Activated CD4-positive, CD25-positive, alpha-beta regulatory T cell treated with anti-CD3 and anti-CD28 coated beads, Interleukin-2, amount 50 U/mL, for 72 hours (primary cell): ENCODE data around the gene TCF7.

Experiments used
- DNase-seq: peaks from one replicate; pipeline ENCODE4 v3.0.0; 2021

Gene TCF7

DNA sequence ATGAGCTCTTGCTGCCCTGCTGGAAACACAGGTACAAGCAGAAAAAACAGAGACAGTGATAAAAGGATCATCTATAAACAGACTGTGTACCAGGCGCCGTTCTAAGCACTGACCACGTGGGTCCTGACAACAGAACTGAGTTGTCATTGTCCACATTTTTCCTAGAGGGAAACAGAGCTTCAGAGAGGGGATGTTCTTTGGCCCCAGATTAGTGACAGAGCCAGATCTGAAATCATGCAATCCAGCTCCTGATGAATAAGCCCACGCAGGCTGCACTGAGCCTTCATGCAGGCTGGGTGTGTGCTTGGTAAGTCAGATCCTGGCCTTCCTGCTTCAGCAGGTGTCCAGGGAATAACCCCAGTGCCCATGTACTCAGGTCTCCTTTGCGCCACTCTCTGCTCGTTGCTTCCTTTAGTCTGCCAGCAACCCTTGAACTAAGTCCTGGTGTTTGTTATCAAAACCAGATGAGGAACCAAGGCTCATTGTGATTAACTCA, 22.8 kb upstream of the TCF7 start:
- DNase-seq: no peak

DNA sequence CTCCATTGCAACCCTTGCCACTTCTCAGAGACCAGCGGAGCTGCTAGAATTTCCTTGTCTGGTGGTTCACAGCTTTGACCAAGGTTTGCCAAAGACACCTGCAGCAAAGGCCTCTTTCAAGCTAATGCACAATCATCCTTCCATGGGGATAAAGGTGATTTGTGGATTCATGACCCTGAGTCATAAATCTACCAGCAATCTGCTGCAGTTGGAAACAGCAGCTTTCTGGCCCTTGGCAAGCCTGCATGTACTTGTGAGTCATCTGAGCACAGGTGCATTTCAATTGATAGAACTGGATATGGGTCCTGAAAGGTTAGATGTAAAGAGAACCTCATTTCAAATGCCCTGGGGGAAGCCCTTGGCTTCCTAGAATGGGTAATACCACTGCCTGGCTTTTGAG, 21.6 kb upstream of the TCF7 start:
- DNase-seq: no peak

DNA sequence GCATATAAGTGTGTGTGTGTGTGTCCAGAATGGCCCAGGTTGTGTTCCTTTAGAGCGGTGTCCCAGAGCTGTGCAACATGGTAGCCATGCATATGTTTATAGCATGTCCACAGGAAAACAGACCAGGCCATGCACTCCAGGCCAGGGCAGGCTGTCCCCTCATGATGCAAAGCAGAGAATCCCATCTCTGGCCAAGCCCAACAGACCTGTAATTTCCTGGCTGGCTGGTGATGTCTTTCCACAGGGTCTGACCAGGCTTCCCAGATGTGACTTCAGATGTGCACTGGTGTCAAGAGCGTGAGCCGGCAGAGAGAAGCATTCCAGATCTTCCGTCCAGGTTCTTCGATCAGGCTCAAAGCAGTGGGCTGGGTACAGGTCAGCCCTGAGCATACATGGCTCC, 21.1 kb upstream of the TCF7 start:
- no peak for DNase-seq

DNA sequence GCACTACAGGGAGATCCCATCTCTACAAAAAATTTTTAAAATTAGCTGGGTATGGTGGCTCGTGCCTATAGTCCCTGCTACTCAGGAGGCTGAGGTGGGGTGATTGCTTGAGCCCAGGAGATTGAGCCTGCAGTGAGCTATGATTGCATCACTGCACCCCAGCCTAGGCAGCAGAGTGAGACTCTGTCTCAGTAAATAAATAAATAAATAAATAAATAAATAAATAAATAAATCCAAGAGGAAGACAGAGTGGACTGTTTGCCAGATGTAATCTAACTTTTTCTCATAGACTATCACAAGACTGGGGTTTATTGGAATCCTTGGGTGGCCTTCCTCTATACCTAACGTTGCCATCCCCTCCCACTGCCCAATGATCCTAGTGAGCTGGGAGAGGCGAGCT, 19.2 kb upstream of the TCF7 start:
- DNase-seq: no peak

DNA sequence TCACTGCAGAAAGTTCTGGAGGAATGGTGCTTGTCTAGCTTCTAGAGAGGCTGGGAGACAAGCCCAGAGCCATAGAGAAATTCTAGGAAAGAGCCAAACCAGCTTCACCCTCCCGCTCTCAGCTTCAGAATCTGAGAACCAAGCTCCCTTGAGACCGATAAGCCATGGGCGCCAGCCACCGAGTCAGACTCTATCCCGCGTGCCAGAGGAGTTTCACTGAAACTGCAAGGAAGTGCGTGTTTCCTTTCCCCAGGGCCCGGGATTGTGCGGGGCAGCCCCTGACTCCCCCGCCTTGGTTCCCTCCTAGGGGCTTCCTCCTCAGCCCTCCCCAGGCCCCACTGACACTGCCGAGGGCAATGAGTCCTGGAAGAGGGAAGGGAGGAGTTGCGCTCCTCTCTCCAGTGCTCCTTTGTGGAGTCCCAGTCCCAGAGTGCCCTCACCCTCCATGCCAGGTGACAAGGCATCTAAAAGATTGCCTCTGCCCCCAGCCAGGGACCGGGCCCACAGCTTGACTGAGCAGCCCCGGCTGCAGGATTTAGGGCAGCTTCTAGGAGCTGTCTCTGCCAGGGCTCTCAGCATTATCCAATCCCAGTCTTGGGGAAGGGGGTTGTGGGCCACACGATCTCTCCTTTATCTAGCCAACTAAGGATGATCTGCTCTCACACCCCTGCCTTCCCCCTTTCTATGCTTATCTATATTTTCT, 18.4 kb upstream of the TCF7 start:
- DNase-seq: no peak

DNA sequence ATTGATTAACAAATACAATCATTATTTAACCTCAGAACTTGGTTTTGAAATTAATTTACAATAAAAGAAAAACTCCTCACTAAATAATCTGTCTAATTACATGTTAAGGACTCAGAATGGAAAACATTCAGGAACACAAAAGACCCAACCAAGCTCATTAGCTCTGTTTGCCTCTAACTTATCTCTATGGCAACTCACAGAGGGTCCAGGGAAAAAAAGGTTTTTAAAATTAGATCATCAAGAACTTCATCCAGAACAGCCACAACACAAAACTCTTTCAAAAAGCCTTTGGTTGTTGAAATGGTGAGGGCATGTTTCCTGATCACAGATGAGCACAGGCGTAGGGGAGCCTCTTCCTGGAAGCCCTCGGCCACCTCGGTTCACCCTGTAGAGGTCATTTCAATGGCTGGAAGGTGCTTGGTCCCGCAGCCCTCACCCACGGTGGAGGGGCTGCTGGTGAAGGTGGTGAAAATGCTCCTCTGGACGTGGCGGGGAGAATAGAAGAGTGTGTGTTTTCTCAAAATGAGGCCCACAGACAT, 17.2 kb upstream of the TCF7 start:
- DNase-seq: no peak

DNA sequence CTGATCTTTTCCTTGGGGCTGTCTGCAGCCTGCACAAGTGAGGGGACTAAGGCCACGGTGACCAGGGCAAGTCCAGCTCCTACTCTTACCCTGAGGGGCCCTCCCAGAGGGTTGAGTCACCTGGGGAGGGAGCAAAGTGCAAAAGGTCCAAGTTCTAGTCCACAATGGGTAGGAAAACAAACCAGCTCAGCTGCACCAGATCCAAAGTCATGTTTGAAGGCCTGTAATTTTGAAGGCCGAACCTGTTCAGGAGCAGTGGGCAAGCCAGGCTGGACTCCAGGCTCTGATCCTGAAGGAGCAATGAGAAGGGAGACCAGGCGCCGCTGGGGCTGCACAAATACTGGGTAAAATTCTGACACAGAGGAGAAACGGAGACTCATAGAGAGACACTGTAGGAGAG, 15.8 kb upstream of the TCF7 start:
- DNase-seq: no peak

DNA sequence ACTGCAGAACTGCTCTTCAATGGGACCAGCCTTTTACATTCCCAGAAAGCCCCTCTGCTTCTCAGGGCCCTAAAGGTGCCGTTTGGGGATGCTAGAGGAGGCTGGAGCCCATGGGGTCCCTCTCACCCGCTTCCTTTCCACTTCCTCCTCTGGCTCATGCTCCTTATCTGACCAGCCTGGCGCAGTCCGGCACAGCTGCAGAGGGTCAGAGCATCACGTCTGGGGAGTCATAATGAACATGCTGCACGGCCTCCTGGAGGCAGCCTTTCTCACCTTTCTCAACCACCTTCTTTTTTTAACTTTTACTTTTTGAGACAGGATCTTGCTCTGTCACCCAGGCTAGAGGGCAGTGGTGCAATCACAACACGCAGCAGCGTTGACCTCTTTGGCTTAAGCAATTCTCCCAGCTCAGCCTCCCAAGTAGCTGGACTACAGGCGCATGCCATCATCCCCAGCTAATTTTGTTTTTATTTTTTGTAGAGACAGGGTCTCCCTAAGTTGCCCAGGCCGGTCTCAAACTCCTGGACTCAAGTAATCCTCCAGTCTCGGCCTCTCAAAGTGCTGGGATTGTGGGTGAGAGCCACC, 15.1 kb upstream of the TCF7 start:
- no peak for DNase-seq

DNA sequence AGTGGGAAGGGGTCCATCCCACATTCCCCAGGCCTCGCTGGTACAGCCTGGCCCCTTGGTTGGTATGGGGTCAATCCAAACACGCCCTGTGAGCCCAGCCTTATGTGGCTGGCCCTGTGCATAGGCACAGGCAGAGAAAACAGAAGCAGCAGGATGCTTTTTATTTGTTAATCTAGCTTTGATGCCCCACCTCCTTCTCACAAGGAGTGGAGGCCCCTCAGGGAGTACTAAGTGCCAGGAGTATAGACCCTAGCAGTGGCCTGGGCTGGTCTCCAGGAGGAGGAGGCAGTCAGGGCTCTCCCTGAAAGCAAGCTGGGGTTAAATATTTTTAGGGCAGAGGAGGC, 14.6 kb upstream of the TCF7 start:
- no peak for DNase-seq

DNA sequence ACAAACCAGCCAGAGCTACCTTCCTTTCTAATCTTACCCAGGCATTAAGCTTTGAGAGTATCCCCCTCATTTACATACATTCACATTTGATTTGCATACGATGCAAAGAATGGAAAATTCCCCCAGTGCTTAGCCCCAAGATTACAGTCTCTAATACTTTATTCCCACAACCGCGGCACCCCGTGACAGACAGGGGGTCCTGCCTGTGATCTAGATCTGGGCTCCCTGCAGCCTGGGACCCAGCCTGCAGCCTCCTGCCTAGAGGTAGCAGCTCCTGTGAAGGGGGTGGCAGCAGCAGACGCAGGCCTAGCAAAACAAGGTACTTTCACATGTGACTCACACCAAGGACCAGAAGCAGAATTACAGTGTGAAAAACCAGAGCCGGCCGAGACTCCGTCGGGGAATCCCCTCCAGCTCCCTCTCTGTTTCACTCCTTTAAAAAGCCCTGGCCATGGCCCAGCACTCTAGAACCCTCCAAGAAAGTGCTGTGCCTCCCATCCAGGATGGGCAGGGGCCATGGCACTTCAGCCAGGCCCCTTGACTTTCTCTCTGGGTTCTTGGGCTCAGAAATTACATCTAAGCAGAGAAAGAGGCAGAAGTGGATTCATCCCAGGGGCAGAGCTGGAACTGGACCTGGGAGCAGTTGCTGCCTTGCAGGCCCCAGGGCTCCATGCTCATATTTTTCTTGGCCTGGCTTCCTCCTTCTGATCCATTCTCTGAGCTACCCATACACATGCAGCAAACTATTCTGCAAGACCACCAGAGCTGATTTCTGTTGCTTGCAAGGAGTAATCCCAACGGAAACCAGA, 14.0 kb upstream of the TCF7 start:
- DNase-seq: peak; percentile 79

DNA sequence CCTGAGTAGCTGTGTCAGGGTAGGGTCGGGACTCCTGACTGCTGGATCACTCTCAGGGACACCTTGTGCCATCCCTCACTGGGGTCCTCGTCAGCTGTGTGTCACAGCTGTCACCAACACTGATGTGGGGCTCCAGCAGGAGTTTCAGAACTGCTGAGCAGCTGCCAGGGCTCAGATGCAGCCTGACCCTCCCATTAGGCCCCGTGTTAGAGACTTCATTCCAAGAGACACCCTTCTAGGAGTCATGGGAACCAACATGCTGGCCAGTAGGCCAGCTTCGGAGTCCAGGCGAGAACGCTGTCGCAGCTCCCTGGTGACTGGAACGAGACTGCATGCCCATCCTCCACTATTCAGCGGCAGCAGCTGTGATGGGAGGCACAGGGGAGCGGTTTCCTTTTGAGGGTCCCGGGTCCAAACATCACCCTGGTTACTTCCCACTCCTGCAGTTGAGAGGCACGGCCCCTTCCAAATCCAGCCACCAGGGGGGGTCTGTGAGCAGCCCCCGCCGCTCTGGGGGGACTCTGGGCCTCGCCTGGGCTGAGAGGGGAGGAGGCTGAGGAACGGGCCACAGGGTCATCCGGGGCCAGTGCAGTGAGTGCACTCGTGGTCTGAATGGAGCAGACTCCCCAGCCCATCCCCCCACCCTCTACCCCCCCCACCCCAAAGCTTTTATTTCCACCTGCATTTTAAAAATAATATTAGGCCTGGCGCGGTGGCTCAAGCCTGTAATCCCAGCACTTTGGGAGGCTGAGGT, 12.6 kb upstream of the TCF7 start:
- DNase-seq: peak; percentile 79

DNA sequence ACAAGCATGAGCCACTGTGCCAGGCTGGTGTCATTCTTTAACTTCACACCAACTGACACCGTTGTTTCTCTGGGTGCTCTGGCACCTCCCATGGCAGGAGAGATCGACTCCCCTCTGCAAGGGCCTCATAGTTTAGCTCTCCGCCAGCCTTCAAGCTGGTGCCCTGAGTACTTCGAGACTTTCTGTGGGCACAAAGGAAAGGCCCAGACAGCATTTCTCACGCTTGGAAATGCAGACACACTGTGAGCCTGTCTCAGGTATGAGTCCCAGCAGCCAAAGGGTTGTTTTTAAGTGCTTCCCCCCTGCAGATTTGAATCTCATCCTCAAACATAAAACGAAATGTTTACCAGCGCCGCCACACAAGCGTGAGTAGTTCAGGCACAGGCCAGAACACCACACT, 11.1 kb upstream of the TCF7 start:
- no peak for DNase-seq

DNA sequence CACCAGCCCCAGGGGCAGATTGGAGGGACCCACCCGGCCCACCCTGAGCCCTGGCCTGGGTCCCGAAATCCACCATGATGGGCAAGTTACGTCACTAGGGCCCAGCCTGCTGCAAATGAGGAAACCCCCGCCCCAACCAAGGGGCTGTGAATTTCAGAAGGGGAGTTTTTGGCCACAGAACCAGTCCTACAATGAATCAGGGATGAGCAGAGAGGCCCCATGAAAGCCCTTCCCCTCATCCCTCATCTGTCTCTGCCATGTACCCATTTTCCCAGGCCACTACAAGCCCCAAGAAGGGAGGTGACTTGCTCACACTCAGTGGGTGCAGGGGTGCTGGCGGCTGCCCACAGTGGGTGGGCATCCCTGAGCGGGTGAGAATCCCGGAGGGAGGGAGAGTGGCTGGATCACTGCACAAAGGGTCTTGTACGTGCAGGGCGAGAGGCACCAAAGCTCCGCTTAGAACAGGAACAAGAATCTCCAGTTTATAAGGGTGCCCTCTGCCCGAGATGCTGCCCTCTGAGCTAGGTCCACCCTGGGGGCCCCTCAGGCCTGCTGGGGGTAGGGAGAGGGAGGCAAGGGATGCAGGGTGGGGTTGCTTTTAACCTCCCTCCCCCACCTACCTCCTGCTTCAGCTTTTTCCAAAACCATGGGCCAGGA, 10.4 kb upstream of the TCF7 start:
- DNase-seq: no peak

DNA sequence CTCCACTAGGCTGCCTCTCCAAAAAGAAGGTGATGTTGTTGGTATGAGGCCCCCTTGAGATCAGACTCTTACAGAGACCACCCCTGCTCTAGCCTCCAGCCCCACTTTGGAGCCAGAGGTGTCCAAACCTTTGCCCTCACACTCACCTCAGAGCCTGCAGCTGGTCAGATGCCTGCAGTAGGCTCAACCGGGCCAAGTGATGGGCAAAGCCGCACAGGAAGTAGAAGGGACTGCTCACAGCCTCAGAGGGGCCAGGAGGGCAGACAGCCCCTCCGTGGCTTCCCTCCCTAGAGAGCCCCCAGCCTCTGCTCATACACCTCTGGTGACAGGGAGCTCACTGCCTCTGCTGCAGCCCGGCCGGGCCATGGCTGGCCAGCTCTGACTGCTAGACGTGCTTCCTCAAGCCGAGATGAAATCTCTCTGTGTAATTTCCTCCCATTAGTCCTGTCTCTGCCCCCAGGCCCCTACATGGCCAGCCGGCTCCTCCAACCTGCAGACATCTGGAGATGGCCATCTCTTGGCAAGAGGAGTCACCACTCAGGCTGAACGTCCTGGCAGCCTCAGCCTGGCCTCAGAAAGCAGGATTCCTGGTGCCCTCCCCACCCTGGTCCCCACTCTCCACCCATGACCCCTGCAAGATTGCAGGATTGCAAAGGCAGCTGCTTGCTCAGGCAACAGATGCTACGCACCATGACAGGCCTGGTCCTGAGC, 7.3 kb upstream of the TCF7 start:
- no peak for DNase-seq

DNA sequence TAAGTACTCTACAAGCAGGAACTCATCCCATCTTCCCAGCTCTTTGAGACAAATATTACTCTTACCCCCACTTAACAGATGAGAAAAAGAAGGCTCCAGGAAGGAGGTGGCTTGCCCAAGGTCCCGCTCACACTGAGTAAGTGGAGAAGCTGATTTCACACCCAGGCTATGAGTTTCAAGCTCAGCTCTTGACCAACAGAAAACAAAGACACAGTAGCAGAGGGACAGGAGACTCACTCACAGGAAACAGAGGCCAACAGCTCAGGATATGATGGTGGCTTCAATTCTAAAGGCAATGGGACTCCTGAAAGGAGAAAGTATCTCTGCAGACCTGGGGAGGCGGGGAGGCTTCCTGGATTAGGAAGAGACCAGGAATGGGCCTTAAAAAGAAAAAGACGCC, 6.7 kb upstream of the TCF7 start:
- DNase-seq: no peak

DNA sequence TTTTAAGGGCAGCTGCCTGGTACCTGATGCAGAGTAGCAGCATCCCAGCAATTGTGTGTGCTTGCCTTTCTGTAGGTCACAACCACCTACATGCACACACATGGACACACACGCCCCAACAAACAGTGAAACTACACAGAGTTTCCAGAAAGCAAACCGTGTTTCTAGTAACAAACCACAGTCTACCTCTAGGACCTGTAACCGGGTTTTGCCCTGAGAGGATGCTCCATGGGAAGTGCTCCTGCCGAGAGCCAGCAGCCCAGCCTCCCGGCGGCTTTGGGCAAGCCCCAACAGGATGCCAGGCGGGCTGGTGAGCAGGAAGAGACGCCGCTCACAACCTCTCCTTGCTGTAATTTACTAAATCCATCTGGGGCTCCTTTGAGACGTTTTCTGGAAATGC, 4.1 kb upstream of the TCF7 start:
- no peak for DNase-seq

DNA sequence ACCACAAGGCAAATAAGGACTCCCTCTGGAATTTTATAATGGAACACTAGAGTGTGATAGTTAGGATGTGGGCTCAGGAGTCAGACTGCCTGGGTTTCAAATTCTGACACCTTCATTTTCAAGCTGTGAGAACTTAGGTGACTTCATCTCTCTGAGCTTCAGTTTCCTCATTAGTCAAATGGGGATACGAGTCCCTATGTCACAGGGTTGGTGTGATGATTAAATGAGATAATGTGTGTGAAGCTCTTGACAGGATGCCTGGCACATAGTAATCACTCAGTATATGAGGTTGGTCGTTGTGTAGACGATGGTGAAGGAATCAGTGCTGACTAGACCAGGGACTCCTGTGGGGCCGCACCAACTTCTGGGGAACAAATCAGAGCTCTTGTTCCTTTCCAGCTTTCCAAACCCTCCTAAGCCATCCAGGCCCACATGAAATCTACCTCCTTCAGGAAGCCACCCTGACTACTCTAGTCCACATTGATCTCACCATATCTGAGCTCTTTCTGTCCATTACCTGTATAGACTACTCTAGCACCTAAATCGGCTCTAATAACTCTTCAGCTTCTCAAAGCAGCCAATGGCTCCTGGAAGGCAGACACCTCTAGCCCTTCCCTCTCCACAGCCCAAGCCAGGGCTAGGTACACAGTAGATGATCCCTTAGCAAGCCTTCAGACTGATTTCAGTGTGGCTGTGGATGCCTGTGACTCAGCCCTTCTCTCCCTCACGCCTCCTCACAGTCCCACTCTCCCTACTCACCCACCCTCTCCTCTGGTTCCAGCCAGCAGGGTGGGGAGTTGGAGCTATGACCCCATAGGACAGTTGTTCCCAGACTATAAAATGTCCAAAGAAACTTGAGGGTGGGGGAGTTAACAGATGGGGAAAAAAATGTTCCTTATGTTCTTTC, 2.5 kb upstream of the TCF7 start:
- DNase-seq: peak; percentile 33

DNA sequence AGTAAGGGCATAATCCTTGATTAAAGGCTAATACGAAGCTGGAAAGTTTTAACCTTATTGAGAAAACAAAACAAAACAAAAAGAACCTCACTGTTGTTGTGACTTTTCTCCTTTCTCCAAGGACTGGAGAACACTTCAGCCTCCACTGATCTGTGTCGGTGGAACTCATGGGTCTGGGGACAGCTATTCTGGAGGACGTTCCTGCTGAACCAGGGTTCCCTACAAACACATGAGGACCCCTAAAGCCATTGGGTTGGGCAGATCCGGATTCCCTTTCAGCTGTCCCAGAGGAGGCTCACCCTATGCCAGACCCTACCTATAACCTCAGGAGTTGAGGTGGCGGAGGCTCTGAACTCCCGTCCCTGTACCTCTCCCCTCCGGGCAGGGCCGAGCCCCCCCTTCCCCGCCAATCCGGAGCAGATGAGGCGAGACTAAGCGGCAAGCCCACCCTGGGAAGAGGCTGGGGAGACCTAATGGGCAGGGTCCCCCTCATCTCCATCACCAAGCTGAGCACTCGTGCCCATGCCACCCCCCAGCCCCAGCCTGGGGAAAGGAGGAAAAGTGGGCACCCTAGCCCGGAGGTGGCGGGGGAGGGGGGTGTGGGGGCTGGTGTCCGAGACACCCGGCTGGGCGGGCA, 1.6 kb upstream of the TCF7 start:
- no peak for DNase-seq

DNA sequence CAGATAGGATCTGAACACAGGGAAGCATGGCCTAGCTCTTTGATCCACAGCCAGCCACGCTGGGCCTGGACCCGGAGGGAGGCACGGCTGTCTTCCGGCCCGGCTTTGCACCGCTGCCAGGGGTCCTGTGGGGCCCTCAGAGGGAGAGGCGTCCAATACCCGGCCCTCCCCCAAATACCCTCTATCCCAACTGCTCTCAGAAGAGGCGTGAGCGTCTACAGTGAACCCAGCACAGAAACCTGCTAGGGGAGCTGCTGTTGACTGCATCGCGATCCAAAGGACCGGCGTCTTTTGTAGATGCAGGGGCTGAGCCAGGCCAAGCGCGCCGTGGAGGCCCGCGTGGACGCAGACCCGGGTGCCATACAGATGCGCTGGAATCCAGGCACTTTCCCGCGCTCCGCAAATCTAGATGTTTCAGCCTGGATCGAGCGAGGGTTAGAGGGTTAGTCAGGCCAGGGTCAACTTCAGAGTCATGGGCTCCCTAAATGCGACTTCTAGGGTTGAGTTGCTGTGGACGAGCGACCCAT, 1.1 kb upstream of the TCF7 start:
- no peak for DNase-seq
